Right kidney (tissue), 1 donor: ENCODE measurements around the gene DPP8.

ENCODE experiments used
- DNase-seq: peaks from one replicate; pipeline ENCODE4 v3.0.0-alpha.2; 2016

Gene DPP8

DNA sequence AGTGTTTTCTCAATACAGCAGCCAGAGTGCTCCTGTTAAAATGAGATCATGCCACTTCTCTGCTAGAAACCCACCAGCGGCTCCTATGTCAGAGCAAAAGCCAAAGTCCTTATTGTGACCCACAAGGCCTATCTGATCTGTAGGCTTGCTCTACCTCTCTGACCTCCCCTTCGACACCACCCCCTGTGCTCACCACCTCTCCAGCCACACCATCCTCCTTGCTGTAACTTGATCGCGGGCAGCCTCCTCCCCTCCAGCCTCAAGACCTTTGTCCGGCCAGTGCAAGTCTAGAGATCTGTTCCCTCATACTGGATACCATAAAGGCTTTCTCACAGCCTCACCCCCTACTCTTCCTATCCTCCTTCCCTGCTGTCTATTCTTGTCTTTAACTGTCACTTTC is 92.8 kb downstream of the DPP8 start:
- no peak for DNase-seq

DNA sequence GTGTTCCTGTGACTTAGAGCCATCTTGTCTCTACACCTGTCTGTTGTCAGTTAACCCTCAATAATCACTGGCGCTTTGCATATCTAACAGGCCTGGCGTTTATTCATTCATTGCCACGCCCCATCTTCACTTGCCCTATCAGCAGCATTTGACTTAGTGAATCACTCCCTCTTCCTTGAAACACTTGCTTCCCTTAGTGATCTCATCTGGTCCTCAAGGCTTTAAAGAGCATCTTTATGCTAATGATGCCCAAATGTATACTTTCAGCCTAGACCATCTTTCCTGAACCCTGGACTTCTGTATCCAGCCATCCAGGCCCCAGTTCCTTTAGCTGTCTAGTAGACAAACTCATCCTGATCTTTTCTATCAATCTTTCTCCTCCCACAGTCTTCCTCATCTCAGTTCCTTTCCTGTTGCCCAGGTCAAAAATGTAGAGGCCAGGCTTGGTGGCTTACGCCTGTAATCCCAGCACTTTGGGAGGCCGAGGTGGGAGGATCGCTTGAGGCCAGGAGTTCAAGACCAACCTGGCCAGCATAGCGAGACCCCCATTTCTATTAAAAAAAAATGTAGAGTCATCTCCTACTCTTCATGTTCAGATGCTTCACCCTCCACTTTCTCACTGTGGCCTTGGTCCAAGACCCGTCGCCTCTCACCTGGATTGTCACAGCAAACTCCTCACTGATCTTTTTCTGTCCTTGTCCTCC is 93.4 kb downstream of the DPP8 start:
- no peak for DNase-seq

DNA sequence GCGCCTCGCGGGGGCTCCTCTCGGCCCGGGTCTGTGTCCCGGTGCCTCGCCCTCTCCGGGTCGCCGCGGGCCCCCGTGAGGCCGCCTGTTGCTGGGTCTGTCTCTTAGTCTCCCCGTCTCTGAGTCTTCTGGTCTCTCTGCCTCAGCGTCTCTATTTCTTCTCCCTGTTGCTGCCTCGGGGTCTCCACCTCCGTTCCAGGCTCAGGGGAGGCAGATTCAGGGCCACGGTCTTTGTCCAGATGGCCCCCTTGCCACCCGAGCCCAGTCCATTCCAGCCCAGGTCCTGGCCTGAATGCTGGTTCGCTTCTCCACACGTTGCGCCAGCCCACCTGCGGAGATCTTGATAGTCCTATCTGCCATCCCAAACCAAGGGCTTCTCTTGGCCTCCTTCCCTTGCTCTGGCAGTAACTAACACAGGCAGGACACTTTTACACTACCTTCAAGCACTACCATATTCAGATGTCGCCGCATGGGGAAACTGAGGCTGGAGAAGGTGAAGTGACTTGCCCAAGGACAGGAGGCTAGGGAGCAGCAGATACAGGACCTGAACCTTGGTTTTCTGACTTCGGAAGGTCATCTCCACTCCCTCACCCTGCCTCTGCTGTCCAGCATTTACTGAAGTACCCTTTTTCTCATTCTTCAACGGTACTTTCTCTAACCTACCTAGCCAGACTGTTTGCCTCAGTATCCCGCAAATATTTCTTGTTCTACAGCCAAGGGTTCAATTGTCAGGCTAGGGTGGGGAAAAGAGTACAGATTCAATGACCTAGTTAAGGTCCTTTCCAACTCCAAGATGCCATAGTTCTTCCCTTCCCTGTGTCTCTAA is 94.1 kb downstream of the DPP8 start:
- peak; percentile 55 for DNase-seq

DNA sequence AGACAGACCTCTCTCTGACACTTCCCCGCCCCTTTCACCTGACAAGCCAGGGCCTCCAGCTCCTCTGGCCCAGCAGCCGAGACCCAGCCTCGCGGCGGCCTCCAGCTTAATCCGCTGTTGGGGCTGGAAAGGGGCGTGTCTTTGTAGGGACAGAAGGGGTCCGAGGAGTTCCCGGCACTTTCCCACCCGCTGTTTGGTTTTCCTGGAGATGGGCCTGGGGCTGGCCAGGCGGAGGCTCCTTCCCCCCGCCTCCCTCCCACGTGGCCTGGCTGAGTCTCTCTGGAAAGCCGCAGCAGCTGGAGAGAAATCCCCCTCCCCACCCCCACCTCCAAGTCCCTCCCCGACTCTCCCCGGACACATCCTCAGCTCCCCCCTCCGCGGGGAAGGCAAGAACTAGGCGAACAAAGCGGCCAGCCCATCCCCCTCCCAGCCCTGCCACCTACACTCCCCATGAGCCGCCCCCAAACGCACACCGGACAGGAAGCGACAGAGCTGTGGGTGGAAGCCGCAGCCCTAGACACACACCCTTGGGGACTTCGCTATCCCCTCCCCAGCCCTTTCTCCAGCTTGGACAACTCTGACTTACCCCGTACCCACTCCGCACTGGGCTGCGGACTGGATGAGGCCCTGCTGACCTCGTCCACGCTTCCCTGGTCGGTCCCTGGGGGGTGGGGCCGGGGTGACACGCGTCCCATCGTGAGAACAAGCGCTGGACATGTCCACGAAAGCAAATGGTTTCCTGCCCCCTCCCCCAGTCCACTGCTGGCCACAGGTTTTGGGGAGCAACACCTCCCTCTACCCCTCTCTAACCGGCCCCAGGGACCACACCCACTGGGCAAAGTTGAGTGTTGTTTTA is 95.9 kb downstream of the DPP8 start:
- DNase-seq = peak; percentile 70

DNA sequence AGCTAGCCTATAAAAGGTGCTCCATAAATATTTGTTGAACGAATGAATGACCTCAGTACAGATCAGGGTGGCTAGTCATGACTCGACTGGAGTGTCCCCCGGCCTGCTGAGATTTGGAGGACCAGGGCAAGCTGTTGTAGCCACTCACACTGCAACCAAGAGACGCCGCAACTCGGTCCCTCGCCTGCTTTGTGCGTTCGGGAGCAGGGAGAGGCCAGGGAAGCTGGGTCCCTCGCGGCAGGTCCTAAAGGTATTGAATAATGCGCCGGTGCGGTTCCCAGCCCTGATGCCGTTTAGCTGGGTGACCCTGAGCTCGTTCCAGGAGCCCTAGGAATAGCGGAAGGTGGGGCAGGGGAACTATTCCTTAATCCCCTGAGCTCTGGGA is 96.5 kb downstream of the DPP8 start:
- no peak for DNase-seq

DNA sequence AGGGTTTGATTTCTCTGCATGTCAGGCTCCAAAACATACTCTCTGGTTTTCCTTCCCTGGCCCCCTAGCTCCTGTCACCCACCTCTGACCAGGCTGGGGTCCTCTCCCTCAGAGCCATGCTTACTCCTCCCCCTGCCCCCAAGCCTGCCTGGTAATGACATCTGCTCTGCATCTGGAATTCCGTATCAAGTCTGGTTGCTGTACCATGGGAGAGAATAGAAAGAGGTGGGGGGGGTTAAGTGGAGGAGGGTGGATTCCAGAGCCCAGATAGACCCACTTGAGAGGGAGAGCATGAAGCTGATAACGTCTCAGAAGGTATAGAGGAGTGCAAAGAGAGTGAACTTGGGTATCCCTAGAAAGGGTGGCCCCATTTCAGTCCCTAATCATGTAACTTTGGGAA is 98.9 kb downstream of the DPP8 start:
- no peak for DNase-seq

DNA sequence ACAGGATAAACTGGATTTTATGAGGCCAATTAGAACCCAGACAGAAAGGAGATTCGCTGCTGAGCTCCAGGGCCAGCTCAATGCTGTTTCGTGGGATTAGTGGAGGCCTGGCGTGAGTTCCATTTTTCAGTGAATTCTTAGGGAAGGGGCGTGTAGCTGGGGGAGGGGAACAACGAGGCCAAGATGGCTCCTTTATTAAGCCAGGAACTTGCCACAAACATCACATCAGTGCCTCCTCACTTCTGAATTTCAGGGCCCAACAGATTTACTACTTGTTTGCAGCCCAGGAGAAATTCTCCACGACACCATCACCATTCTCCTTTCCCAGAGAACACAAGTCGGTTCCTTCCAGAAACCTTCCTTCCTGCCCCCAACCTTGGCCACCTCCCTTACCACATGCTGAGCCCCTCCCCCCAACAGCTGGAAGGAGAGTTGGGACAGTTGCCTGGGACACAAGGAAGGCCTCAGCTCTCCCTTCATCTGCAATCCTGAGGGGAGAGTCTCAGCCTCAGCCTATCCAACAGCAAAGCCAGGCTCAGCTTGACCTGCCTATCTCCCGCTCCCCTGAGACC is 100.6 kb downstream of the DPP8 start:
- DNase-seq = no peak

DNA sequence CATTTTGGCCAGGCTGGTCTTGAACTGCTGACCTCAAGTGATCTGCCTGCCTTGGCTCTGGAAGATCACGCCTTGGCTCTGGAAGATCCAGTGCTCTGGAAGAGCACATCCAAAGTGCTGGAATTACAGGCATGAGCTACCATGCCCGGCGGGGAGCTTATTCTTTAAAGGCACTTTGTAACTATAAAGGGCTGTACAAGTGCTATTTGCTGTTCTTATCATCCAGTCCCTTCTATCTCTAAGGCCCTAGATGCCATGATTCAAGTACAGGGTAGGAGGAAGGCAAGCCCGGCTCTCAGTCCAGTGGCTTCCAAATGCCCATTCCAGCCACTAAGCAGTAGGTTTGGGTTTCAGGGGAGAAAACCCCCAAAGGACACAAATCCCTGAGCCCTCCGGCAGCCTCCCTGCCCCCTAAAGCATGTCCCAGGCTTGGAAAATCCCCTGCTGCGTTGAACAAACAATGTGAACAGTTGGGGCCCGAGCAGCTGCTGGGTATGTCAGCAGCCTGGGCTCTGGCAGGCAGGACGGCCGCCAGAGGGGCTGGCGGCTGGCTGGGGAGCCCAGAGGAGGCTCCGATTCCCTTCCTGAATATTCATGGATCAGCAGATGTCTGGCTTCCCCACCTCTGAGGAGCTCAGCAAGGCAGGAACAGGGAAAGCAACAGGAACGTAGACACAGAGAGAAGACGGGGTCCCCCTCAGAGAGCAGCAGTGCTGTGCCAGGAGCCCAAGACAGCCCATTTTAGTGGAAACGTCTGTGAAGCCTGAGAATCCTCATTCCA is 102.5 kb downstream of the DPP8 start:
- no peak for DNase-seq

DNA sequence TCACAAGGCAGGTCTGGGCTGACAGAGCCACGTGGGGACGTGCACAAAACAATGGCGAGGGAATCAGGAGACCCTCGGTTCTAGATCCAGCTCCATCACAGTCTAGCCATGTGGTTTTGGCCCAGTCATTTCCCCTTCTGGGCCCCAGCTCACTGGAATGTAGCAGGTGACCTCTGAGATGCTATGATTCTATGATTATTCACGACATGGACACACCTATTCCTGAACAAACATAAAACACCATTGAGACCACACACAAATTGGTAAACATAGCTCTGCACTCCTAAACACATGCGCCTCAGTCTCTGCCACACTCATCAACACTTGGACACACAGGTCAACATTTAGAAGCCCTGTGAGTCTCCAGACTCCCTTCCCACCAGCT is 103.7 kb downstream of the DPP8 start:
- DNase-seq = no peak

DNA sequence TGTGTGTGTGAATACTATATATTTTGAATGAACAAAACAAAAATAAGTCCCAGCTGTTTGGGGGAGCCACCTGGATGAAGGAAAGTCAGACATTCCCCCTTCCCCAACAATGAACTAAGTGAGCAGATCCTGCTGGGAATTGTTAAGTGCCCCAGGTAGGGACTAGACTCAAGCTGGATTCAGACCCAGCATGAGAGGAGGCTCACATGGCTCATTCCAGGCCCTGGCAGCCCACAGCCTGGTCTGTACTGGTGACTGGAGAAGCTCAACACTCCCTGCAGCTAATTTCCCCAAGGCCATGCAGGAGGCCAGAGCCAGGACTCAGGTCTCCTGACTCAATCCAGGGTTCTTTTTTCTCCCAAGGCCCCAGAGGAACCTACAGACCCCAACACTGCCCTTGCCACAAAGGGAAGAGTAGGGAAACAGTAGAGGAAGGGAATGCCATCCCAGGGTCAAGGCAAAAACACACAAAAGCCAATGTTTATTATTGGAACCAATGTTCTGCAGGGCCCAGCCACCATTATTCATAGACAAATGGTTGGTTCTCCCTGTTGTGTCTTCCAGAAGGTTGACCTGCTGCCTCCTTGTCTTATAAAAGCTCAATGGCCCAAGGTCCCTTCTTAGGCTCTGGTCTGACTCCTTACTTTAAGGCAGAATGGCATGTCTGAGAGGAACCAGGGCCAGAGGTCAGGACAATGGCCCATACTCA is 104.3 kb downstream of the DPP8 start:
- DNase-seq = no peak

DNA sequence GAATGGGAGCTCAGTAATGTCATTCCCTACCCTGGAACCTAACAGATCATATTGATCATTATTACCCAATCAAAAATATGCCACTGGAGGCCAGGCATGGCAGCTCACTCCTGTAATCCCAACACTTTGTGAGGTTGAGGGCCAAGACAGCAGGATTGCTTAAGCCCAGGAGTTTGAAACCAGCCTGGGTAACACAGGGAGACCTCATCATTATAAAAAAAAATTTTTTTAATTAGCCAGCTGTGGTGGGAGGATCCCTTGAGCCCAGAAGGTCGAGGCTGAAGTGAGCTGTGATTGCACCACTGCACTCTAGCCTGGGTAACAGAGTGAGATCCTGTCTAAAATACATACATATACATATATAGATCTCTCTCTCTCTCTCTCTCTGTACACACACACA is 104.9 kb downstream of the DPP8 start:
- no peak for DNase-seq

DNA sequence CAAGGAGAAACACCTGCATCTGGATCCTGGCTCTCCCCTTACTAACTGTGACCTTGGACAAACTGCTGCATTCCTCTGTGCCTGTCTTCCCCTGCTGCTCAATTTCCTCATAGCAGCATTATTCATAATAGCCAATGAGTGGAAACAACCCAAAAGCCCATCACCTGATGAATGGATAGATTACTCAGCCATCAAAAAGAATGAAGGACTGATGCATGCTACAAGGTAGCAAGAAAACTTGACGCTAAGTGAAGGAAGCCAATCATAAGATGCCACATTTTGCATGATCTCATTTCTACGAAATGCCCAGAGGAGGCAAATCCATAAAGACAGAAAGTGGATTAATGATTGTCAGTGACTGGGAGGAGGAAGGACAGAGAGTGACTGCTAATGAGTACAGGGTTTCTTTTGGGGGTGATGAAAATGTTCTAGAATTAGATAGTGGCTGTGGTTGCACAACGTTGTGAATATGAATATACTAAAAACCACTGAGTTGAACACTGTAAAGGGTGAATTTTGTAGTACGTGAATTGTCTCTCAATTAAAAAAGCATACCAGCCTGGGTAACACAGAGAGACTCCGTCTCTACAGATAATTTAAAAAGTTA is 105.9 kb downstream of the DPP8 start:
- DNase-seq = no peak

DNA sequence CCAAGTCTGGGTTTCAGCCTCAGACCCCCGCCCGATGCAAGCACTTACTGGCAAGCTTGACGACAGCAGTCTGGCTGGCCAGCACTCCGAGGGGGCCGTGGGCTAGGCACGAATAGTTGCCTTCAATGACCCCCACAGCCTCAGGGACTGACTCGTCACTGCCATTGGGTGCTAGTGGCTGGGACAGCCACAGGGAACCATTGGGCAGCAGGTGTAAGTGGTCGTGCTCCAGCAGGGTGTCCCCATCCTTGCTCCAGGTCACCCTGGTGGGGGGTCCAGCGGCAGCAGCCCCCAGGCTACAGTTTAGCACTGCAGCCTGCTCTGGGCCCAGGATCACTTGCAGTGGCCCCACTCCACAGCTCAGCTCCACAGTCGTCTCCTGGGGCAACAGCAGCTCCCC is 106.5 kb downstream of the DPP8 start:
- DNase-seq = no peak

DNA sequence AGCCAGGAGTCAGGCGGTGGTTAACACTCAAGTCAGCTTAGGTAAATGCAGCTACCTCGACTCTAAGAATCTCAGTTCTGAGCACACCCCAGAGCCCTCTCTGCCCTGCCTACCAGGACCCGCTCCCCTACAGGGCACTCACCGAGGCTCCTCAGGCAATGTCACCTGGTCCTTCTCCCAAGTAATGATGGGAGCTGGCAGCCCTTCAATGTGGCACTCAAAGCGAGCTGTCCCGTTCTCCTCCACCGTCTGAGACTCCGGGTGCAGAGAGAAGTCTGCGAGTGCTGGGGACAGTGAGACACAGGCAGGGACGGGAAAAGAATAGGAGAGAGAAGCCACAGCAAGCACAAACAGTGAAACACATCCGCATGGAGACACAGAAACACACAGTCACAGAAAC is 107.5 kb downstream of the DPP8 start:
- DNase-seq = no peak

DNA sequence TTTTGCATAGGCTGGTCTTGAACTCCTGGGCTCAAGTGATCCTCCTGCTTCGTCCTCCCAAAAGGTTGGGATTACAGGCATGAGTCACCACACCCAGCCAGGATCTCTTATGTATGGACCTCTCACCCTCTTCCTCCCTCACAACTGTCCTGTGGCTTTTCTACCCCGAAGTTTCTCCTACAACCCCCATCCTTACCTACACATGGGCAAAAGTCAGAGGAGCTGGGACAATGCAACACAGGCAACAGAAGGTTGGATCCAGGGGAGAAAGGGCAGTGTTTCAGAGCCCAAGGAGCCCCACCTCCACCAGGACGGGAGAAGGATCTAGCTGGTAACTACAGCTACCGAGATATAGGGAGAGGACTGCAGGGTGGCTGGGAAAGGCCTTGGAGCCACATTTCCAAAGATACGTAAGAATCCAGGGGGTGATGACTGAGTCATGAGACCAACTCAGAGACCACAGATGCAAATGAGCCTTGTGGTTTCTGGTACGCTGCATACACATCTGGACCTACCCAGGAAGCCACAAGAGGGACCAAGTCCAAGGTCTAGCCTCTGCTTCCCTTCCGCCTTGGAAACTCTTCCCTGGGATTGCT is 108.4 kb downstream of the DPP8 start:
- no peak for DNase-seq

DNA sequence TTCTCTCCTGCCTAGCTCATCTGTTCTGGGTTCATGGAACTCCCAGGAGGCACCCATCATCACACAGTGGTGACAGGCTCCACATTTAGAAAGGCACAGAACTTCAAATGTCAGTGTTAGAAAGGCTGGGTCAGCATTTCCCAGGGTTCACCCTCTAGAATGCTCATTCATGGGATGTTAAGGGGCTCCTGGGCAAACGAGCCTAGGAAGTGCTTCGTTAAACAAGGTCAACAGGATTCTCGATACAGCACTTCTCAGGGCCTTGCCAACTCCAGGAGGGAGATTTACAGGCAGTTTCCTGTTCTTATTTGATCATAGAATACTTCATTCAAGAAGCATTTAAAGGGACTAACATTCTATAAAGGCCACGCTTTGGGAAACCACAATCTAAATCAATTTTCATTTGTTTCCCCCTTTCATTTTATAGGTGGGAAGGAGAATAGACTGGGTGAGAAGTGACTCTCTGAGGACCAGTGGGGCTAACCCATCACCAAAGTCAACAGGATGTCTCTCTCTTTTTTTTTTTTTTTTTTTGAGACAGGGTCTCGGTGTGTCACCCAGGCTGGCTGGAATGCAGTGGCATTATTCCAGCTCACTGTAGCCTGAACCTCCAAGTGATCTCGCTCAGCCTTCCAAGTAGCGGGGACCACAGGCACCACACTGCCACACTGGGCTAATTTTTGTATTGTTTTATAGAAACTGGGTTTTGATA is 109.0 kb downstream of the DPP8 start:
- DNase-seq = no peak

DNA sequence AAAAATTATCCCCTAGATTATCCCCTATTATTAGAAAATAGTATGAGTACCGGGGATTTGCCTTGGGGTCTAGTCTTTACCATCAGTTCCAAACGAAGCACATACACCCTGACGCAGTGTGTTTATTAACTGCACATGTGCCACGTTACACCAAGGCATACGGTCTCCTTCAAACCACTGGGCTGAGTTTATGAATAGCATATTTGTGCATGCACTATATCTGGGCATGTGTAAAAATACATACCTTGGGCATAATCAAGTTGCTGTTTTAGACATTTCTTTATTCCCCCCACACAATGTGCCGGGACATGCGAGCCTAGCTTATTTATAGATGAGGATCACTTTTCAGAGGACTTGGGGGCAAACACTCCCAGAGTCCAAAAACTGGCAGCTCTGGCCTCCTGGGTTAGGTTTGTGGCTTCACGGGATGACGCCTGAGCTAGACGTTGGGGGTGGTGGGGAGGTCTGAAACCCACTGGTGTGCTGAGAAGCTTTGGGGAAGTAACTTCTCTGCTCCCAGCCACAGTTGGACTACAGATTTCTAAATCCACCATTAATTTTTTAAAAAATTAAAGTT is 111.0 kb downstream of the DPP8 start:
- DNase-seq = no peak

DNA sequence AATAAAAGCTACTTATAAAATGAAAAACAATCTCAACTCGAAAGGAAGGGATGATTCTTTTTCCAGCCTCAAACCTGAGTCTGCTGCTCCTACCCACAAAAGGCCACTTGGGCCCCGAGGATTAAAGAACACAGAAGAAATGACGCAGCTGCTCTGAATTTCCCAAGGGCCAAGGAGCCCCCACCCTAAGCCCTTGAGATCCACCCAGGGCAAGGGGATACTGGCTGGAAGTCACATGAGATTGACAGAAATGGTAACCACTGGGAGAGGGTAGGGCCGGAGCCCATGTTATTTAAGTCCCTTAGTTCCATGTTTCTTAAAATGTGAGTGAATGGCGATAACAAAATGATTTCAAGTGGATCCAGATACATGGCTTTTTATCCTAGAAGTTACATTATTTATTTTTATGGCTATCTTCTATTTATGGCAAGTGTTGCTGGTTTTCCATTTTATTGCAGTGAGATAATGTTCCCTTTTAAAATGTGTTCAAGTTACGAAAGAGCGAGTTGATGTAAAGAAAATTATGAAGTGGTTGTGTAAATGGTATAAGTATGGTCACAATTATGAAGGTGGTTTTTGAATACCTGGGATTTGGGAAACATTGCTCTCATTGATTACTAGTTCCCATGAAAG is 111.6 kb downstream of the DPP8 start:
- DNase-seq = no peak
